ENCODE data around the gene MS4A6A. TPM values are rescaled to one million over a fixed set of nuclear protein-coding genes. Genes with fewer than 3 reads are reported as not detected.

MS4A6A gene
- total and polyA plus RNA-seq, 2 experiments from 2014 or later, result 0.83 TPM; not detected in 1

GRCh38 chr11:60165951-60166350 lies 16.9 kb downstream of the MS4A6A start:
- Histone ChIP-seq H3K4me1 (ENCODE audit: low read depth) (no peaks in the 10 kb centered on the region), H3K36me3 (no peaks in the 10 kb centered on the region), H3K27ac (no peak overlapping the region), H3K9me3 (ENCODE audit: low read depth) (no peaks in the 10 kb centered on the region), H3K4me3 (no peak overlapping the region), H3K27me3 (no peaks in the 10 kb centered on the region)
- DNase-seq (ENCODE audit: low read depth in 1 of 2, low spot score in 1 of 2), result no peak
- no peak for TF ChIP-seq CTCF (IDR thresholded peaks at IDR 0.05; ENCODE audit: low read depth, low read length)

GRCh38 chr11:60165538-60165937 lies 17.3 kb downstream of the MS4A6A start:
- H3K36me3 ChIP-seq, result no peaks in the 10 kb centered on the region
- DNase-seq (ENCODE audit: low read depth in 1 of 2, low spot score in 1 of 2), result no peak
- no peak overlapping the region for H3K4me3 ChIP-seq
- no peaks in the 10 kb centered on the region for H3K4me1 ChIP-seq (ENCODE audit: low read depth)
- no peak for TF ChIP-seq CTCF (IDR thresholded peaks at IDR 0.05; ENCODE audit: low read depth, low read length)
- no peak overlapping the region for H3K27ac ChIP-seq
- H3K27me3 ChIP-seq, result no peaks in the 10 kb centered on the region
- H3K9me3 ChIP-seq (ENCODE audit: low read depth), result no peaks in the 10 kb centered on the region

- Histone ChIP-seq H3K4me3 (no peak overlapping the region), H3K4me1 (ENCODE audit: low read depth) (no peaks in the 10 kb centered on the region)
These were observed 18.3 kb downstream of the MS4A6A start for GRCh38 chr11:60164550-60165075.

DNA sequence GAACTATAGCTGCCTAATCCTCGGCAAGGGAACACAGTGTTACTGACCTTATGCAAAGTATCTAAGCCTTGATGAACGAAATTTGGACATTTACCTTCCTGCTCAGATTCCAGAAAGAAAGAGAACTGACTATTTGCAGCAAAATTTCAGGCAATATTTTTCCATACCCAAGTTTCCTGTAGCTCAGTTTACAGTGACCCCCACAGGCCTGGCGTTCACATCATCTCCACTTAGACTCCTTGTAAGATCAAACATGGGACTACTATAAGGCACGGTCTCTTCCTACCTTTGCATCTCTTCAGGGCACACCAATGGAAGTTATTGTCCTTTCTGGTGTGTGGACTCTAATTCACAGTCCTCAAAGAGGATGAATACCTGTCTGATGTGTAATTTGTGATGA lies 21.1 kb downstream of the MS4A6A start:
- no peaks in the 10 kb centered on the region for H3K9me3 ChIP-seq (ENCODE audit: low read depth)
- no peak for TF ChIP-seq CTCF (IDR thresholded peaks at IDR 0.05; ENCODE audit: low read depth, low read length)
- no peaks in the 10 kb centered on the region for H3K4me1 ChIP-seq (ENCODE audit: low read depth)
- DNase-seq (ENCODE audit: low read depth in 1 of 2, low spot score in 1 of 2), result no peak
- H3K27me3 ChIP-seq, result no peaks in the 10 kb centered on the region
- no peak overlapping the region for H3K27ac ChIP-seq
- no peaks in the 10 kb centered on the region for H3K36me3 ChIP-seq
- H3K4me3 ChIP-seq, result no peak overlapping the region

More at GRCh38 chr11:60164550-60165075, 18.3 kb downstream of the MS4A6A start:
- Histone ChIP-seq H3K9me3 (ENCODE audit: low read depth) (no peaks in the 10 kb centered on the region), H3K36me3 (no peaks in the 10 kb centered on the region), H3K27ac (no peak overlapping the region), H3K27me3 (no peaks in the 10 kb centered on the region)
- TF ChIP-seq CTCF (IDR thresholded peaks at IDR 0.05; ENCODE audit: low read depth, low read length), result no peak
- DNase-seq (ENCODE audit: low read depth in 1 of 2, low spot score in 1 of 2), result no peak

DNA sequence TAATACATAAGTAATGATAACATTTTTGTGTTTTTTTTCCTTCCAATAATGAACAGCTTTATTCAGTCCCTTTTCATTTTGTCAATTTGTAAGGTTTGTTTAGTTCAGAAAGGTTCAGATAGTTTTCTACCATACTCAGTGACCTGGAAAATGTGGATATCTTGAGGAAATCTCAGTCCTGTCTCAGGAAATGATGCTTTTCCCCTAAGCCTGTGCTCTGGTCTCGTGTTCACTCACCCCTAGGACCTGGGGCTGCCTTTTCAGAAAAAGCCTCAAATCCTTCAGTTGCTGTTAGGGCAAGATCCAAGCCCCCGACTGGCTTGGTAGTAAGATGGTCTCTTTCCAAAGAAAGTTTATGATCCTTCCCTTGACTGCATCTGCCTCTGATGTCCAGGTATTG lies 21.8 kb downstream of the MS4A6A start:
- Histone ChIP-seq H3K4me1 (ENCODE audit: low read depth) (no peaks in the 10 kb centered on the region), H3K36me3 (no peaks in the 10 kb centered on the region), H3K27me3 (no peaks in the 10 kb centered on the region), H3K27ac (no peak overlapping the region), H3K9me3 (ENCODE audit: low read depth) (no peaks in the 10 kb centered on the region), H3K4me3 (no peak overlapping the region)
- TF ChIP-seq CTCF (IDR thresholded peaks at IDR 0.05; ENCODE audit: low read depth, low read length), result no peak
- DNase-seq (ENCODE audit: low read depth in 1 of 2, low spot score in 1 of 2), result no peak

- TF ChIP-seq CTCF (IDR thresholded peaks at IDR 0.05; ENCODE audit: low read depth, low read length), result no peak
- DNase-seq (ENCODE audit: low read depth in 1 of 2, low spot score in 1 of 2), result no peak
- Histone ChIP-seq H3K4me3 (no peak overlapping the region), H3K9me3 (ENCODE audit: low read depth) (no peaks in the 10 kb centered on the region), H3K27me3 (no peaks in the 10 kb centered on the region), H3K36me3 (no peaks in the 10 kb centered on the region), H3K27ac (no peak overlapping the region), H3K4me1 (ENCODE audit: low read depth) (no peaks in the 10 kb centered on the region)
These were observed 23.0 kb downstream of the MS4A6A start for GRCh38 chr11:60159868-60160267.
